Vagina (tissue), 2 donors: ENCODE results near the gene TEK.

Experiments used
- CTCF ChIP-seq, 3 experiments: fragments of 450-650 bp in 2 of 3; fragments of 200-600 bp in 1 of 3; sonication (generic) in 1 of 3; IDR thresholded peaks; one replicate each; pipeline ENCODE4 v1.5.1; 2017 to 2019; ENCODE audit warnings: antibody characterized with exemption in 3 of 3, mild to moderate bottlenecking in 2 of 3, moderate library complexity in 2 of 3
- POLR2A ChIP-seq, 2 donors: fragments of 450-650 bp; IDR thresholded peaks; one replicate each; pipeline ENCODE4 v1.6.1; 2017; ENCODE audit warnings: antibody characterized with exemption in 2 of 2, mild to moderate bottlenecking in 2 of 2, moderate library complexity in 2 of 2
- POLR2AphosphoS5 ChIP-seq, 2 donors: sonication (generic); formaldehyde crosslinking; IDR thresholded peaks; one replicate each; pipeline ENCODE4 v1.9.0; 2017; ENCODE audit warnings: antibody characterized with exemption in 2 of 2, mild to moderate bottlenecking in 2 of 2, low read depth in 1 of 2; ENCODE audit not compliant: insufficient read depth in 1 of 2

GRCh38 chr9:27168496-27168895, 59.5 kb downstream of the TEK start:
- no peak for TF ChIP-seq CTCF (IDR thresholded peaks at IDR 0.05)
- TF ChIP-seq POLR2AphosphoS5 (IDR thresholded peaks at IDR 0.05; ENCODE audit: insufficient read depth in 1 of 2, low read depth in 1 of 2) = no peak
- TF ChIP-seq POLR2A (IDR thresholded peaks at IDR 0.05) = no peak
